GM23248 (cell line): Measurements from ENCODE around the gene MAP2K5. TPM values are rescaled to one million over a fixed set of nuclear protein-coding genes. Genes with fewer than 3 reads are reported as not detected.

Experiments used
- DNase-seq: peaks from one replicate; pipeline ENCODE4 v3.0.0-alpha.2; 2015
- H2AFZ ChIP-seq: fragments of 200-600 bp; sonication (generic); 2 replicates; pipeline ENCODE4 v1.6.1; 2016; ENCODE audit warnings: antibody characterized with exemption
- H3F3A ChIP-seq: fragments of 200-600 bp; sonication (generic); 2 replicates; pipeline ENCODE4 v1.6.1; 2016; ENCODE audit warnings: mild to moderate bottlenecking, antibody characterized with exemption, mixed run types; ENCODE audit not compliant: insufficient read depth
- H3K27ac ChIP-seq: fragments of 200-600 bp; sonication (generic); 2 replicates; pipeline ENCODE4 v1.5.1; 2016; ENCODE audit warnings: mild to moderate bottlenecking
- H3K27me3 ChIP-seq: fragments of 200-600 bp; sonication (generic); replicated peaks from 2 replicates; pipeline ENCODE4 v1.6.1; 2016; ENCODE audit warnings: mild to moderate bottlenecking; ENCODE audit not compliant: insufficient read depth
- H3K36me3 ChIP-seq: fragments of 200-600 bp; sonication (generic); 2 replicates; pipeline ENCODE4 v1.6.1; 2016; ENCODE audit warnings: low read depth, mild to moderate bottlenecking
- H3K4me1 ChIP-seq: fragments of 200-600 bp; sonication (generic); 2 replicates; pipeline ENCODE4 v1.6.1; 2016; ENCODE audit warnings: mild to moderate bottlenecking; ENCODE audit not compliant: insufficient read depth
- H3K4me2 ChIP-seq: fragments of 200-600 bp; sonication (generic); one replicate; pipeline ENCODE4 v1.6.1; 2016; ENCODE audit warnings: mild to moderate bottlenecking; ENCODE audit not compliant: unreplicated experiment
- H3K4me3 ChIP-seq: fragments of 200-600 bp; sonication (generic); 2 replicates; pipeline ENCODE4 v1.5.1; 2016; ENCODE audit warnings: mild to moderate bottlenecking
- H3K79me2 ChIP-seq: fragments of 200-600 bp; sonication (generic); 2 replicates; pipeline ENCODE4 v1.6.1; 2016; ENCODE audit warnings: mild to moderate bottlenecking; ENCODE audit not compliant: insufficient read depth
- H3K9ac ChIP-seq: fragments of 200-600 bp; sonication (generic); 2 replicates; pipeline ENCODE4 v1.6.1; 2016; ENCODE audit warnings: mild to moderate bottlenecking
- H3K9me2 ChIP-seq: fragments of 200-600 bp; sonication (generic); 2 replicates; pipeline ENCODE4 v1.6.1; 2016; ENCODE audit warnings: mixed run types, mild to moderate bottlenecking, moderate library complexity; ENCODE audit not compliant: insufficient read depth
- H3K9me3 ChIP-seq: fragments of 200-600 bp; sonication (generic); one replicate; pipeline ENCODE4 v1.6.1; 2017; ENCODE audit warnings: low read depth
- H4K20me1 ChIP-seq: fragments of 200-600 bp; sonication (generic); 2 replicates; pipeline ENCODE4 v1.6.0; 2016; ENCODE audit not compliant: insufficient read depth
- EZH2 ChIP-seq: fragments of 200-600 bp; sonication (generic); IDR thresholded peaks from 2 replicates; pipeline ENCODE4 v1.6.1; 2018; ENCODE audit warnings: antibody characterized with exemption, mild to moderate bottlenecking; ENCODE audit not compliant: insufficient read depth, poor library complexity, severe bottlenecking
- EZH2phosphoT487 ChIP-seq: fragments of 200-600 bp; sonication (generic); IDR thresholded peaks from 2 replicates; pipeline ENCODE4 v1.6.1; 2018; ENCODE audit warnings: antibody characterized with exemption, moderate library complexity, mild to moderate bottlenecking, low read depth; ENCODE audit not compliant: insufficient read depth
- WGBS, 2 experiments: methylation state at CpG; one replicate each; pipeline ENCODE4 v1.1.6; 2015 to 2017; ENCODE audit warnings: low lambda C conversion rate in 2 of 2, low coverage in 1 of 2; ENCODE audit errors: missing lambda C conversion rate in 2 of 2; 5-methylcytosine and 5-hydroxymethylcytosine counted together
- in situ Hi-C: fragments of 300-500 bp; cut with MboI; formaldehyde crosslinking; loops from 2 replicates; pipeline ENCODE4 v1.15.0; 2020
- polyA plus RNA-seq: library from polyadenylated mRNA; unstranded; fragments of >200 nt; fragmentation: Nextera tagmentation; extraction: Ambion mirVana; gene quantifications from 2 replicates; pipeline ENCODE4 v1.2.1, GENCODE V29; 2016
- total RNA-seq: library from RNA; depleted of rRNA; stranded (reverse); fragments of >200 nt; shearing (Covaris generic); gene quantifications from 2 replicates; pipeline ENCODE4 v1.2.3, GENCODE V29; 2014

The MAP2K5 gene
- total and polyA plus RNA-seq, 2 experiments from 2014 or later, result 2.8 to 15.0 TPM

DNA sequence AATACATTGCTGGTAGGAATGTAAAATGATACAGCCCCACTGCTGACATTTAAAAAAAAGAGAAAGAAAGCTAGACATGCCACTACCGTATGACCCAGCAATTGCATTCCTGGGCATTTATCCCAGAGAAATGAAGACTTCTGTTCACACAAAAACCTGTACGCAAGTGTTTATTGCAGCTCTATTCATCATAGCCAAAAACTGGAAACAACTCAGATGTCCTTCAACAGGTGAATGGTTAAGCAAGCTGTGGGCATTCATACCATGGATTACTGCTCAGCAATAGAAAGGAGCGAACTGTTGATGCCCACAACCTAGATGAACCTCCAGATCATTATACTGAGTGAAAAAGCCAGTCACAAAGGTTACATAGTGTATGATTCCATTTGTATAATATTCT, 132.5 kb downstream of the MAP2K5 start:
- Histone ChIP-seq H3K9me2 (no peaks in the 10 kb centered on the region), H3F3A (no peaks in the 10 kb centered on the region), H3K27me3 (no peaks in the 10 kb centered on the region), H3K79me2 (no peaks in the 10 kb centered on the region), H3K9ac (no peak overlapping the region), H4K20me1 (no peaks in the 10 kb centered on the region), H3K9me3 (no peaks in the 10 kb centered on the region), H3K4me2 (no peak overlapping the region), H2AFZ (no peak overlapping the region), H3K36me3 (0 out of 2 replicates have a peak, but pooled peaks cover 3% of the 10 kb centered on the region), H3K27ac (no peak overlapping the region), H3K4me1 (no peaks in the 10 kb centered on the region), H3K4me3 (no peak overlapping the region)
- DNase-seq, result no peak
- 76 to 90% methylated on average over 3 of the region's 3 CpGs for WGBS, 2 experiments
- in situ Hi-C loops, result no loop called here
- no peak for TF ChIP-seq EZH2
- no peak for TF ChIP-seq EZH2phosphoT487

DNA sequence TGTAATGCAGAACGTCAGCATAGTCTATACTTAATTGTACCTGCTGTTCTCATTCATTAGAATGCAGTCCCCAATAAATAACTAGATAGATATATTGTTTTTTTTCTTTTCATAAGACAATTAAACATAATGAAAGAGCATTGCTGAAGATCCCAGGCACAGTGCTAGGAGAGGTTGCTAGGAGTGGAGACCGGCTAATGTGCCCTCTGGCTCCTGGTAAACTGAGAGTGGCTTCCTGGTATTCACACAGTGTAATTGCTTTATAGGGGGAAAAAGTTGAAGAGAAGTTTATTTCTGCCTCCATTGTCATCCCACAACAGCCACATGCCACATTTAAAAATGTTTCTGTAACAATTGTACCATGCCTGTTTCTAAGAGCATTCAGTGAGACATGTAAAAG, 135.6 kb downstream of the MAP2K5 start:
- Histone ChIP-seq H2AFZ (no peak overlapping the region), H3K4me3 (no peak overlapping the region), H3K27me3 (no peaks in the 10 kb centered on the region), H3K9ac (no peak overlapping the region), H4K20me1 (no peaks in the 10 kb centered on the region), H3K9me2 (no peaks in the 10 kb centered on the region), H3K9me3 (no peaks in the 10 kb centered on the region), H3K4me1 (no peaks in the 10 kb centered on the region), H3K36me3 (0 out of 2 replicates have a peak, but pooled peaks cover under 1% of the 10 kb centered on the region), H3K27ac (no peak overlapping the region), H3F3A (no peaks in the 10 kb centered on the region), H3K4me2 (no peak overlapping the region), H3K79me2 (no peaks in the 10 kb centered on the region)
- no peak for DNase-seq
- no peak for TF ChIP-seq EZH2phosphoT487
- TF ChIP-seq EZH2, result no peak
- in situ Hi-C loops, result no loop called here
- 96% methylated on average over 2 of the region's 2 CpGs for WGBS, 2 experiments

DNA sequence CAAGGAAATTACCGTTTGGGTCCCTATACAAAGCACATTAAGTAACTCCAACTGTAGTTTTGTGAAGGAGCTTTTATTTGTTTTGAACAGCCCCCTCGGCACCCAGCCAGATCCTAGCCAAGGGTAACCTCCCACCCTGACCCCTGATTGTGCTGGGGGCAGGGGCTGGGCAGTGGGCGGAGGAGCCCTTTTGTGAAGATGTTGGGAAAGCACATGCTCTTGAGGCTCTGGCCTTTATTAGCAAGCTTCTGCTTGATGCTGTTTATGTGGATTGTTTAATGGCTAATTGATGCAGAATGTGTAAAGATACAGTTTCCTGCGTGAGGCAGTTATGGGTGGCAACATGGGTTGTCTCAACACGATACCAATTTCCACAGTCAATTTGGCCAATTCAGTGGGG, 136.5 kb downstream of the MAP2K5 start:
- in situ Hi-C loops, result no loop called here
- no peaks in the 10 kb centered on the region for H4K20me1 ChIP-seq
- H3K36me3 ChIP-seq, result peaks cover under 1% of the 10 kb centered on the region; the same call in 1 of the 2 replicates
- no peaks in the 10 kb centered on the region for H3K9me2 ChIP-seq
- H3K79me2 ChIP-seq, result no peaks in the 10 kb centered on the region
- H2AFZ ChIP-seq, result no peak overlapping the region
- H3K4me3 ChIP-seq, result no peak overlapping the region
- no peaks in the 10 kb centered on the region for H3F3A ChIP-seq
- no peak for TF ChIP-seq EZH2
- no peak for DNase-seq
- H3K27me3 ChIP-seq, result no peaks in the 10 kb centered on the region
- H3K9ac ChIP-seq, result no peak overlapping the region
- H3K4me1 ChIP-seq, result no peaks in the 10 kb centered on the region
- H3K27ac ChIP-seq, result no peak overlapping the region
- WGBS, 2 experiments, result 87 to 88% methylated on average over 5 of the region's 5 CpGs
- no peaks in the 10 kb centered on the region for H3K9me3 ChIP-seq
- H3K4me2 ChIP-seq, result no peak overlapping the region

DNA sequence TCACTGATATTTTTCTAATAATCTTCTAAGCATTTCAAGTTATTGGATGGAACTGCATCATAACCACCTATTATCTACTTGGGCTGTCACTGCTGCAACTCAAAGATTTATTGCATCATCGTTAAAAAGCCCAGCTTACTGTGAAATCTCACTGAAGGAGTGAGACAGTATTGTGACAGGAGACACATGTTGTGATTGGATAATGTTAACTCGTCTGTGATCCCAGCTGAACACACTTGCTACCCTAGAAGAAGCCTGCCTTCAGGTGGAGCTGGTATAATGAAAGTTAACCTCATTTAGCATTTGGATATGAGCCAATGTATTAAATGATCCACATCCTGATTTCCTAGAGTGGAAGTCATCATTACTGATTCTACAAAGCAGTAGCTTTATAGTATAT, 138.1 kb downstream of the MAP2K5 start:
- Histone ChIP-seq H3F3A (no peaks in the 10 kb centered on the region), H3K9me2 (no peaks in the 10 kb centered on the region), H3K4me3 (no peak overlapping the region), H3K9me3 (no peaks in the 10 kb centered on the region), H2AFZ (no peak overlapping the region), H3K4me2 (no peak overlapping the region), H3K9ac (no peak overlapping the region), H3K27me3 (no peaks in the 10 kb centered on the region), H3K4me1 (no peaks in the 10 kb centered on the region), H3K27ac (no peak overlapping the region), H3K36me3 (peaks cover 6% of the 10 kb centered on the region; the same call in 1 of the 2 replicates), H4K20me1 (no peaks in the 10 kb centered on the region), H3K79me2 (no peaks in the 10 kb centered on the region)
- in situ Hi-C loops, result no loop called here
- 55 to 56% methylated on average over 2 of the region's 2 CpGs for WGBS, 2 experiments
- TF ChIP-seq EZH2phosphoT487, result no peak
- no peak for TF ChIP-seq EZH2
- DNase-seq, result no peak

DNA sequence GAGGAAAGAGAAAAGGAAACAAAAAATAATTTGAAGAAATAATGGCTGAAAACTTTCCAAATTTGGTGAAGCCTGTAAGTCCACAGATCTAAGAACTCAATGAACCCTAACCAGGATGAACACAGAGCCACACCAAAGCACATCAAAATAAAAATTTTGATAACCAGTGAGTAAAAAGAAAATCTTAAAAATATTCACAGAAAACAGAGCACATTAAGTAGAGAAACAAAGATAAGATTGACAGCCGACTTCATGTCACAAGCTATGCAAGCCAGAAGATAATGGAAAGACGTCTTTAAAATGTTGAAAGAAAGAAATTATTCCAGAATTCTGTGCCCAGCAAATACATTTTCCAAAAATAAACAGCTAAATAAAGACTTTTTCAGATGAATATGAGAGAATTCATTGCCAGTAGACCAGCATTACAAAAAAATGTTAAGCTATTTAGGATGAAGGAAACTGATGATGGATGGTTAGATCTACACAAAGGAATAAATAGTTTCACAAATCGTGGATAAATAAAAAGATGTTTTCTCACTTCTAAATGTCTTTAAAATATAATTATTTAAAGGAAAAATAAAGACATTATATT, 142.6 kb downstream of the MAP2K5 start:
- WGBS, 2 experiments, result 71 to 80% methylated on average over 3 of the region's 3 CpGs
- Histone ChIP-seq H3K9me3 (no peaks in the 10 kb centered on the region), H2AFZ (no peak overlapping the region), H3K9ac (no peak overlapping the region), H3K4me1 (no peaks in the 10 kb centered on the region), H3K4me3 (no peak overlapping the region), H3K79me2 (no peaks in the 10 kb centered on the region), H3K4me2 (no peak overlapping the region), H3K27me3 (no peaks in the 10 kb centered on the region), H3K36me3 (peaks cover 6% of the 10 kb centered on the region; the same call in 1 of the 2 replicates), H3K9me2 (no peaks in the 10 kb centered on the region), H3F3A (no peaks in the 10 kb centered on the region), H3K27ac (no peak overlapping the region), H4K20me1 (no peaks in the 10 kb centered on the region)
- DNase-seq, result peak; percentile 62
- in situ Hi-C loops, result no loop called here
- TF ChIP-seq EZH2, result no peak
- TF ChIP-seq EZH2phosphoT487, result no peak
